Fibroblast of skin of left quadriceps (primary cell): ENCODE measurements around the gene TSNAX.

Experiments used
- DNase-seq, 2 experiments: peaks; one replicate each; pipeline ENCODE4 v3.0.0-alpha.2; 2013; ENCODE audit warnings: low read depth in 2 of 2

The TSNAX gene

GRCh38 chr1:231518485-231519034 is 9.9 kb upstream of the TSNAX start:
- no peak for DNase-seq

GRCh38 chr1:231519166-231519565 is 9.3 kb upstream of the TSNAX start:
- no peak for DNase-seq

- no peak for DNase-seq
Observed at GRCh38 chr1:231522038-231522437, 6.4 kb upstream of the TSNAX start.

GRCh38 chr1:231522931-231523642 is 5.4 kb upstream of the TSNAX start:
- DNase-seq = no peak

GRCh38 chr1:231523816-231524215 is 4.7 kb upstream of the TSNAX start:
- DNase-seq = no peak

- DNase-seq = no peak
Observed at GRCh38 chr1:231526536-231526935, 1.9 kb upstream of the TSNAX start.

- DNase-seq = no peak
Observed at GRCh38 chr1:231527586-231528171, 790 bp upstream of the TSNAX start.

GRCh38 chr1:231533240-231533639 is 4.8 kb downstream of the TSNAX start:
- DNase-seq = no peak

- no peak for DNase-seq
Observed at GRCh38 chr1:231534703-231535159, 6.3 kb downstream of the TSNAX start.

- DNase-seq = no peak
Observed at GRCh38 chr1:231536099-231536498, 7.6 kb downstream of the TSNAX start.

GRCh38 chr1:231540847-231541246 is 12.4 kb downstream of the TSNAX start:
- no peak for DNase-seq

GRCh38 chr1:231541842-231542241 is 13.4 kb downstream of the TSNAX start:
- no peak for DNase-seq

GRCh38 chr1:231544943-231545592 is 16.6 kb downstream of the TSNAX start:
- DNase-seq = no peak

GRCh38 chr1:231546693-231547092 is 18.2 kb downstream of the TSNAX start:
- no peak for DNase-seq

GRCh38 chr1:231549733-231550447 is 21.4 kb downstream of the TSNAX start:
- no peak for DNase-seq

- no peak for DNase-seq
Observed at GRCh38 chr1:231550448-231550781, 21.9 kb downstream of the TSNAX start.

GRCh38 chr1:231553320-231553719 is 24.9 kb downstream of the TSNAX start:
- no peak for DNase-seq

- no peak for DNase-seq
Observed at GRCh38 chr1:231554969-231555368, 26.5 kb downstream of the TSNAX start.

GRCh38 chr1:231557411-231557810 is 28.9 kb downstream of the TSNAX start:
- DNase-seq = no peak

GRCh38 chr1:231557898-231558707 is 29.6 kb downstream of the TSNAX start:
- DNase-seq = no peak

- no peak for DNase-seq
Observed at GRCh38 chr1:231558708-231559185, 30.3 kb downstream of the TSNAX start.
